GM18508 (cell line): Measurements from ENCODE around the gene RPL15.
A peak's percentile ranks its signal among the peaks of the same experiment; 100 is the strongest.
"Not testable (repeated sequence)": the region's sequence is repeated elsewhere in the genome, so short reads cannot be mapped to it uniquely, and the experiment has no call there.

ENCODE experiments used
- ATAC-seq: cut with Tn5 transposase; IDR thresholded peaks from one replicate; pipeline ENCODE4 v1.9.1; 2021; ENCODE audit warnings: moderate number of reproducible peaks; ENCODE audit not compliant: insufficient read depth, unreplicated experiment

RPL15 gene

DNA sequence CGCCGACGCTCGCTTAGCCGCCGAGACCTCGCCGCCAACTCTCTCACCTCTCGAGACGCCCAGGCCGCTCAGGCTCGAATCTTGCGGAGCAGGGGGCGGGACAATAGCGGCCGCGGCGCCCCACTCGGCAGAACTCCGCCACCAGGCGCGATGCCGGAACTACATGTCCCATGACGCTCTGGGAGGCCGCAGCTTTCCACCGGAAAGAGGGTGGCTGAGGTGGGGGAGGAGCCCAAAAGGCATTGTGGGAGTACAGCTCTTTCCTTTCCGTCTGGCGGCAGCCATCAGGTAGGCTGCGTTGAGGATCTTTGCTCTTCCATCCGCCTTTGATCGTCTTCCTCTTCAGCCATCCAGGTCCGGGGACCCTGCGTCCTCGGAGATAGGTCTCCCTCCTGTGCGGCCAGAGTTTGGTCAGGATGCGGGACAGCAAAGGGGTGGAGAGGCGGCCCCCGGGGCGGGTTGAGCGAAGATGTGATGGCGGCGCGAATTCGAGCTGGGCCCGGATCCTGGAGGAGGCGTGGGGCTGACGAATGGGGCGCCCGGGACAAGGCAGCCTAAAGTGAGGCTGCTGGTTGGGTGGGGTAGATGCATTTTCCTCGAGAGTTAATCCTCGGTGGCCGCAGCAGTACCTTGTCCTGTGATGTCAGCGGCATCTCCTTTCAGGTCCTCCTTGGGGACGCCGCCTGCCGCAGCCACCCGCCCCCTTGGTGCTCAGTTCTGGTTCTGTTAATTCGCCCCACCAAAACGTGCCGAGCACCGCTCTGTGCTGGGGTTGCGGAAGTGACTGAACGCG, at the start of gene RPL15, which contains the start of gene NKIRAS1:
TSS of gene RPL15 (plus strand) at position 247 of the 793 bp plus-strand sequence. CDS start 728 bp downstream, outside the sequence.
TSS of gene NKIRAS1 (minus strand) at position 105 of the 793 bp plus-strand sequence. CDS start 6,086 bp downstream, outside the sequence.
- peak; percentile 86 for ATAC-seq

- ATAC-seq, result no peak
These were observed 49.5 kb upstream of the RPL15 start for GRCh38 chr3:23867400-23867799.

DNA sequence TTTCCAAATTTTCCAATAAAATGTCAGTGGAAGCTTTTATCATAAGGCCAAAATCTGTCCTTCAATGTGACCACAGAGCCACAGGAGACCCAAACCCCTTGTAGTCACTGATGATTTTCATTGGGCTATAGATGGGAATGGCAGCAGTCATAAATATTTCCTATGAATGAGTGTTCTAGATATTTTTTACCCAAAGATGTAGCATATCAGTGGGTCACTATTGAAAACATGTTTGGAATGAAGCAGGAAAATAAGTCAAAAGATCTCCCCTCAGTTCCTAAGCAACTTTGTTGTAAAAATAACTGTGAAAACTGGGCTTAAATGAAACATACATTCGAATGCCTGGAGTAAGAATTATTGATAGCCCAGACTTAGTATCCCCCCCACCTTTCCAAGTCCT, 49.1 kb upstream of the RPL15 start:
- ATAC-seq, result no peak

DNA sequence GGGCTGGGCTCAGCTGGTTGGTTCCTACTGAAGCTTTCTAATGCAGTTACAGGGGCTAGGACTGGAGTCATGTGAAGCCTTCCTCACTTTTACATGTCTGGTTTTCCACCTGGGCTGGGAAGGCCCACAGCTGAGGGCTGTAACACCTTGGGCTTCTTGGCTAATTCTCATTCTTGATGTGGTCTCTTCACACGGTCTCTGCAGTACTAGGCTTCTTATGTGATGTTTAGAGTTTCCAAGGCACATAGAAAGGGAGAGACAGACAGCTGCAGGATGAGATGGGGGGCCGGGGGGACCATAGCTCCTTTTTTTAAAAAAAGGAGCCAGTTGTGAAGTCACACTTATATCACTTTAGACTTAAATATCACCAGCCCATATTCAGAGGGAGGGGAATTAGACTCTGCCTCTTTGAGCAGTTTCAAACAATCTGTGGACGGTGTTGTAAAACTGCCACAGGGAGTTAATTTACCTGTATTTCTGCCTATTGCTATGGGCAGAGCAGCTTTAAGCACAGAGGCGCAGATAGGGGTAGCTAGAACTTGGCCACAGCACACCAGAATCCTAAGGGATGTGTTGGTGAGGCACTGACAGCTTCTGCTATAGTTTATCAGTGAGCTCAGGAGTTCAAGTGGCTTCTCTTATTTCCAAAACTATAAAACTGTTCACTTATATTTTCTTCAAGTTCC, 46.8 kb upstream of the RPL15 start:
- ATAC-seq, result no peak

GRCh38 chr3:23870663-23871043, 46.3 kb upstream of the RPL15 start:
- not testable (repeated sequence) for ATAC-seq

GRCh38 chr3:23871361-23871760, 45.6 kb upstream of the RPL15 start:
- ATAC-seq, result not testable (repeated sequence)

DNA sequence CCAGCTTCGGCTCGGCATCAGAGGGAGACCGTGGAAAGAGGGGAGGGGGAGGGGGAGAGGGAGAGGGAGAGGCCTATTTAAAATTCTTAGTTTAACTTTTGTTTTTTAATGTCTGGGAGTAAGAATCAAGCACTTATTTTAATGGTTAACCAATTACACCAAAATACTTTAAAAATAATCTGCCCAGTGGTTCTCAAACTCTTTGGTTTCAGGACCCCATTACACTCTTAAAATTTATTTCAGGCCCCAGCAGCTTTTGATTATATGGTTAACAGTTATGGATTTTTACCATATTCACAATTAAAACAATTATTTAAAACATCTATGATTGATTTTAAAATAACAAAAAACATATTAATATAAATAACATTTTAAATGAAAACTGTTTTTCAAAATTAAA, 44.6 kb upstream of the RPL15 start:
- ATAC-seq, result no peak

GRCh38 chr3:23873941-23874340, 43.0 kb upstream of the RPL15 start:
- ATAC-seq, result no peak

- ATAC-seq, result no peak
These were observed 42.4 kb upstream of the RPL15 start for GRCh38 chr3:23874359-23875112.

DNA sequence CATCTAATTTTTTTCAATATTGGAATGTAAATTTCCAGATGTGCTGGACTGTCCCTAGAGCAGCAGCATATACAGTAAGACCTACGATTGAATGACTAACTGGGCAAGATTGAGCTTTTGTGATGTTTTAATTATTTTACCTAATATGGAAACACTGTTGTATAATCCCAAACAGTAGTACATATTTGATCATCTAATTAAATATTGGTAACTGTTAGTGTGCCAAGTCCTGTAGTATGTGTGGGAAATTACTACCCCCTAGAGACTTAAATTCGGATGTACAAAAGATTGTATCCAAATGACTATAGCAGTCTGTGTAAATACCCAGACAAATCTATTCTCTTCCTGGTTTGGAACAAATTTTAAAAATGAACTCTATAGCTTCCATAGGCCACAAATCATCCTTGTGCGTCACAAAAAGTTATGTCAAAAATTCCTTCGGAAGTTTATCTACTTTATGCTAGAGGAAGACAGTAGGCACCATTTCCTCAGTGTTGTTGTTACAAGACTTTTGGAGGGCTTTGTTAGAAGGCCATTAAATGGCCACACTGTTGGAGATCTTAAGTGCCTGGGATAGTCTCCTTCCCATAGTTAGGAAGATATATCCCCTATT, 41.7 kb upstream of the RPL15 start:
- ATAC-seq, result no peak

DNA sequence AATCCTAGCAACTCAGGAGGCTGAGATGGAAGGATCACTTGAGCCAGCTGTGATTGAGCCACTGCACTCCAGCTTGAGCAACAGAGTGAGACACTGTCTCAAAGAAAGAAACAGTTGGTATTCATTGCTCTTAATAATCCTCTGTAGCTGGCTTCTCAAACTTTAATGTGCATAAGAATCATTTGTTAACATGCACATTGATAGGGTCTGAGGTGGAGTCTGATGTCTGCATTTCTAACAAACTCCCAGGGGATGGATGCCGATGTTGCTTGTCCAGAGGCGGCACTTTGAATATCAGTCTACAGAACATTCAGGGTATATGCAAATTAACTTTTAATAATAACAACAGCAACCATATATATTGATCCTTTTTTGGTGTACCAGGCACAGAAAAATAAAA, 40.0 kb upstream of the RPL15 start:
- ATAC-seq, result no peak

- no peak for ATAC-seq
These were observed 39.5 kb upstream of the RPL15 start for GRCh38 chr3:23877329-23877980.

DNA sequence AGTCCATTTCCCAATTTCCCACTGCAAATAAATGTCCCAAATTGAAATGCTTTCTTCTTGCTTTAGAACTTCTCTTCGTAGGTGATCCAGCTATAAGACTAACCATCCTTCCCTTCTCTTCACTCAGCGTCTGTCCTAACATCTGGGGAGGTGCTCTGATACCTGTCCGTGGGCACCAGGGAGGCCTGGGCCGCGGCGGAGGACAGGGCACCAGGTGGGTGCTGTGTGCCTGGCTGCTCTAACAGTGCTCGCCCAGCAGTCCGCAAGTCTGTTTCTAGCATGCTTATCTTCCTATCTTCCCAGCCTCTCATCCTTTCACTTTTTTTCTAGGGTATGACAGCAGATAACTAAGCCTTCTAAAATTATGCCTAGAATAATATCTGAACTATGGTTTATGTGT, 37.4 kb upstream of the RPL15 start:
- no peak for ATAC-seq

- ATAC-seq, result no peak
These were observed 36.1 kb upstream of the RPL15 start for GRCh38 chr3:23880703-23881339.

GRCh38 chr3:23881993-23882392, 34.9 kb upstream of the RPL15 start:
- ATAC-seq, result not testable (repeated sequence)

DNA sequence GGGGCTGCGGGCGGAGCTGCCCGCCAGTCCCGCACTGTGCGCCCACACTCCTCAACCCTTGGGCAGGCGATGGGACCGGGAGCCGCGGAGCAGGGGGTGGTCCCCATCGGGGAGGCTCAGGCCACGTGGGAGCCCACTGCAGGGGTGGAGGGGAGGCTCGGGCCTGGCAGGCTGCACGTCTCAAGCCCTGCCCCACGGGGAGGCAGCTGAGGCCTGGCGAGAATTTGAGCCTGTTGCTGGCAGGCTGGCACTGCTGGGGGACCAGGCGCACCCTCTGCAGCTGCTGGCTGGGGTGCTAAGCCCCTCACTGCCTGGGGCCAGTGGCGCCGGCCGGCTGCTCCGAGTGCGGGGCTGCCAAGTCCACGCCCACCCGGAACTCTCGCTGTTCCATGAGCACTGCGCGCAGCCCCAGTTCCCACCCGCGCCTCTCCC, 34.4 kb upstream of the RPL15 start:
- no peak for ATAC-seq

GRCh38 chr3:23884481-23884880, 32.5 kb upstream of the RPL15 start:
- no peak for ATAC-seq

DNA sequence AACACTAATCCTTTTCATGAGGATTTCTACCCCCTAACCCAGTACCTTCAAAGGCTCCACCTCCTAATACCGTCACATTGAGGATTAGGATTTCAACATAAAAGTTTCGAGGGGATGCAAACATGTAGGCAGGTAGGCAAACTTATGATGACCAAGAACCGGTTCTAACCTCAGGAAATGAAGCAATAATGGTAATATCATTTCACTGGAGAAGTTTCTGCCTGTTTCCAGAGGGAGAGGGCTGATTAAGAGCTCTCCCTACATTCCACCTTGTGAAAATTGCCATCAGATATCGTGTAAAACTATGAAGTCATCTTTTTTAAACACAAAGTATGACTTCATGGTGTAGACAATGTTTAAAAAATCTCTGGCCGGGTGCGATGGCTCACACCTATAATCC, 31.7 kb upstream of the RPL15 start:
- ATAC-seq, result no peak

DNA sequence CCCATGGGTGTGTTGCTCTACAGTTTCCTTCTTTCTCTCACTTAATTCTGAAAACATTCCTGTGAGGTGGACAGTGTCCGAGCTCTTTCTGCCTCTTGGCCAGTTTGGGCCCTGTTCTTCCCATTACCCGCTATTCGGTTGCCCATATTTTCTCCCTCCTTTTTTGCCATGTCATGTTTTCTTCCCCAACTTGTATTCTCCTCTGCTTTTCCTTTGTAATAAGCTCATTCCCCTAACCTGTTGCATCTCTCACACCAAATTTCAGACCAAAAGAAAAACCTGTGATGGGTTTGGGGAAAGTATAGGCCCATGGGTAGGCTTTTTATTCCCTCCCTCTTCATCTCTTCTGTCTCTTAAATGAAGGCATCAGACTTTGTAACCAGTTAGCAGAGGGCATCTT, 30.6 kb upstream of the RPL15 start:
- ATAC-seq, result no peak
